Measurements from ENCODE around the gene ANKIB1.

The ANKIB1 gene

DNA sequence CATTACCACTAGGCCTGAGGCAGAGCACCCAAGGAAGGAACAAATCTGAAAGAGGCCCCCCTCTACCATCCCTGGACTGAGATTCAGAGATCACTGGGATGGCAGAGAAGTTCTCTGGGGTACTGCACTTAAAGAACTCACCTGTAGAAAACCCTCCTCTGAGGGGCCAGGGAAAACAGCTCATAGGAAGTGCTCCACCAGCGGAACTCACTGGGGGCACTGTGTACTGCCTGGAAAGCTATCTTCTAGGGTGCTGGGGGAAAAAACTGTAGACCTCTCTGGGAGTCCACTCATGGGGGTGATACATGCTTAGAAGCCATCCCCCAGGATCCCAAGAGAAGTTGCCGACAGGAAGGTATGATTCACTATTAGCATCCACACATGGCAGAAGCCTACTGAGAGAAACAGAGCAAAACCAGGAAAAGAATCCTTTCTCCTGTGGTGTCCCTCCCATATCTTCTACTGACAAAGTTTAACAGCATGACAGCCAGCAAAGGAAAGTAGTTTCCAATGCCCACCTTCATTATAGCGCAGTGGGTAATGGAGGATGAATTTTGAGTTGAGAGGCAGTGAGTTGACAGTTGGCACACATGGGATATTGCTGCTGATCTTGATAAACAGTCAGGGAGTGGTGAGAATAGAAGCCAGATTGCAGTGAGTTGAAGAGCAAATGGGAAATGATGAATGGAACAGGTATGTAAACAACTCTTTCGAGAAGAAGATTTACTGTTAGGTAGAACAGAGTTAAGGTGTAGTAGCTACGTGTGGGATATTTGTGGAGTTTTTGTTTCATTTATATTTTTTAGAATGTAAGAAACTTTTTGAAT is 20.9 kb downstream of the ANKIB1 start:
- no peak for DNase-seq (ENCODE audit: low read depth)

DNA sequence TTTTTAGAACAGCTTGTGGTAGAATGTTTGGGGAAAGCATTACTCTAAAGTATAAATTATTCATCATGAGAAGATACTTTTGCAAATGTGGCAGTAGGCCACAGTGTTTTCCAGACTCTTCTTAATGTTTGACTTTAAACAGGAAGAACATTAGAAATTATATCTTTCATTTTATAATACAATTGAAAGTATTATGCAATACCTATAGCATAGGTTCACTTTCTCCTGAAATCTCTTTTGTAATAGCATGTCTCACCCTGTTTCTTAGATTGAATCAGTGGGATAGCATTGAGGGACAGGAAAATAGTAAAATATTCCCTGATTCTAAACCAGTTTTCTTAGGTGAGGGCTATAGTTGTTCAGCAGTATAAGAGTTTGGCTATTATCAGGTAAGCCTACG is 23.1 kb downstream of the ANKIB1 start:
- no peak for DNase-seq (ENCODE audit: low read depth)

DNA sequence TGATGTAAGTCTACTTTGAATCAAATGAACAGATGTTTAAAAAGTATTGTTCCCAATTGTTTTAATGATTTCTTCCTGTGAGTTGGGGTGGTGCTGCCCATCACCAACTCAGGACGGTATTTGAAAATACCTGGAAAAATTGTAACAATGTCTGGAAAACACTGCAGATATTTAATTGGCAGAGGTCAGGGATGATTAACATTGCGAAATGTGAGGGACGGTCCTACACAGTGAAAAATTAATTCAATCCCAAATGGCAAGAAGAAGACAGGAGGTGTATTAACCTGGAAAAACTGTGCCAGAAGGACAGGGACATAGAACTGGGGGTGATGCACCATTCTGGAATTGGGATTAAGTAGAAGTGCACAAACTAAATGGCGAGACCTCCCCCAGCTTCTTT is 29.6 kb downstream of the ANKIB1 start:
- DNase-seq (ENCODE audit: low read depth): no peak

DNA sequence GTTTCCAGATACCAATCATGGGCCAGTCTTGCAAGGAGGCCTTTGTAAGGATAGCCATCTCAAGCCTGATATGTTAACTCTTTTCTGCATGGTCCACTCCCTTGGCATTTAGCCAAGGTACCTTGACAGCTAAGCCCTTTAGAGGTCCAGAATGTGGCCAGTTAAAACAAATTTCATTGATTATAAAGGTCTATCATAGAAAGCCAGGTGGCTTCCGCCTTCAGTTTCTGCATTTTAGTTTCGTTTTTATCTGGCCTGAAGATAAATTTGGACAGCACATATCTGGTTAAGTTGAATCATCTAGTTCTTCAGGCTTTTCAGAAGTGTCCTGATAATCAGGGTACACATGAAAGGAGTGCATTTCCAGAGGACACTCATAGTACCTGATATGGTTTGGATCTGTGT is 30.7 kb downstream of the ANKIB1 start:
- DNase-seq (ENCODE audit: low read depth): no peak

DNA sequence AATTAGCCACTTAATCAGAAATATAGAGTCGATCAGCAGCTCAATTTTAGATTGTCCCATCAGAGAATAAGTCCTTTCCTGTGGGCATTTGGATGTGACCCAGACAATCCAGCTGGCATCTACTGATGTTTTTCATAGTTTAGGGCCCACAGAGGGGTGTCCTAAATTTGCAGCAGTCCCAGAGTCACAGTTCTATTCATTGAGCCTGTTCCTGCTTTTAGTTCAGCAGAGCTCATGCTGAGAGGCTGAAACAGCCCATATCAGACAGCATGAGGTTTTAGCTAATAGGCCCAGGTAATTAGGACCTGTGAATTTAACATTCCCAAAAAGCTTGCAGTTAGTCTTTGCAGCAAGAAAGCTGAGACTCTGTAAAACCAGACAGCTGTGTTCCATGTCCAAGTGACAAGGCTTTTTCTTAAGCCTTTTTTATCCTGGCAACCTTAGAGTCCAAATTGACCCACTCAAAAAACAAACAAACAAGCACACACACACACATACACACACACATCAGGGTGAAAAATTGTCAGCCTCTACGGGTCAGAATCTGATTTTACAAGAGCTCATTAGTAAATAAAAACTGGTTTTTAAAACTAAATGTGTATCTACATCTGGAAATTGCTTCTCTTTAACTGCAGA is 33.7 kb downstream of the ANKIB1 start:
- DNase-seq (ENCODE audit: low read depth): no peak

DNA sequence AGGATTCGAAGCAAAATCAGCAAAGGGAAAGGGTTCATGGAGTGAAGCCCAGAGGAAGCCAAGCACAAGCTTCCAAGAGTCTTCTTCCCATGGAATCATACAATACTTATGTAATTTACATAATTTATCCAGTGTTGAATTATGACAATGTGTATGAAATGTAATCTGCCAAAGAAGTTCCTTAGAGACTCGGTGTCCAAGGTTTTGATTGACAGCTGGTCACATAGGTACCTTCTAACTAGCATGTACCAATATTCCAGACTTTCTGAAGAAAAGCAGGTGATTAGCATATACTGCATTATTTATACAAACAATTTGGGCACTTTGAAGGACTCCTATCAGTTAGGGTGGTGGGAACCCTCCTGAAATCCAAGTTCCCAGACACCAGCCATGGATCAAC is 35.3 kb downstream of the ANKIB1 start:
- no peak for DNase-seq (ENCODE audit: low read depth)

DNA sequence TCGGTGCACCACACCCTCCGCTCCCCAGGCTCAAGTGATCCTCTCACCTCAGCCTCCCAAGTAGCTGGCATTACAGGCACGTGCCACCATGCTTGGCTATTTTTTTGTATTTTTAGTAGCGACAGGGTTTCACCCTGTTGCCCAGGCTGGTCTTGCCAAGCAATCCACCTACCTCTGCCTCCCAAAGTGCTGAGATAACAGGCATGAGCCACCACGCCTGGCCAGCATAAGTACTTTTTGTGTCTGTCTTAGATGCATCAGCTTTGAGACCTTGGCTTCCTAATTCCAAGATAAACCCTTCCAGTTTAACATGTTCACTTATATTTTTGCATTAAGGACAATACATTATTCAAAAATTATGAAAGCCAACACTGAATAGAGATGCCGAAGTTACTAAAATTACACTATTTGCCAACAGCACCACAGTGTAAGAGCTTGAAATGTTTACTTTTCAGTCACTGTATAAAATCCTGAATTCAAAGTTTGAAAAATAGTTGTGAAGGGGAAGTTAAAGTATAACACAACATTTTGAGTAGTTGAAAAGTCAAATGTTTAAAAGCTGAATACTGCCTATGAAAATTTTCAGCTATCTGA is 36.5 kb downstream of the ANKIB1 start:
- no peak for DNase-seq (ENCODE audit: low read depth)

DNA sequence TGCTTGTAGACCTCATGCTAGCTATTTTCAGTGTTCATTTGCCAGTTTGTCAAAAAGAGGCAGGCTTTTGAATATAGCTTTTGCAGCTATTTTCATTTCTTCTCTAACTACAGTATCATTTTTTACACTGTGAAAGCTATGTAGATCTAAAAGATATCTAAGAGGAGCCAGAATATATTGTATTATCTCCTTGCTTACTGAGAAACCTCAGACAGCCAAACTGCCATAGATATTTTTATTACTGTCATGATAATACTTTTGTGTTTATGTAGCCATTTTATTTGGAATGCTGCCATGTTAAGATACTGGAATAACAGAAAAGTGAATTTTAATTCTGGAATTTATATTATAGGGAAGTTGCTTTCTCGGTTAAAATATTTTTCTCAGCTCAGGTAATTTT is 37.2 kb downstream of the ANKIB1 start:
- no peak for DNase-seq (ENCODE audit: low read depth)

DNA sequence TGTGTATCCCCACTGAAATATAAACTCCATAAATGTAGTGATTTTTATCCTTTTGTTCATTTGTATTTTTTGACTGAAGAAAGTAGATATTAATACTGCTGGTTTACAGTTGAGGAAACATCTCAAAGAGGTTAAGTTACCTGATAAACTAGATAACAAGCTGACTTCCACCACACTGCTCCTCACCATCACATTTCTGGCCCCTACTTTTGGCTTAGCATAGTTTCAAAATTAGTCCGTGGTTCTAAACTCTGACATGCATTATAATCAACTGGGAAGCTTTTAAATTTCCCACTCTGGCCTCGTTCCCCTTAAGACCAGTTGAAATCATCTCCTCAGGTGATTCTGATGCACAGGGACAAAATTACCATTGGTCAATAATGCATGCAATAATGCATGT is 43.5 kb downstream of the ANKIB1 start:
- no peak for DNase-seq (ENCODE audit: low read depth)

DNA sequence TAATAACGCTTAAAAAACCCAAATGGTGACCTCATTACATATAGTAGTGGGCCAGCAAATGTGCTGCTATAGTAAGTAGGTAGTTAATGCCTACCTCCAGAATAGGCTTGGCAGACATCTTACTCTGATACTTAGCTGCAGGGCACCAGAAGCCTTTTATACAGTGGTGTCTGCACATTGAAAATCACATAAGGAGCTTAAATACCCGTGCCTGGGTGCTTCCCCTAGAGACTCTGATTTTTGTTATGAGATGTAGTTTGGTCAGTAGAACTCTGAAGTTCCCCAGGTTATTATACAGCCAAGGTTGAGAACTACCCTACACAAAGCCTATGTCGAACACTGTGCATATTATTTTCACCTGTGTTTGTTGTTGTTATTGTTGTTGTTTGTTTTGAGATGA is 47.2 kb downstream of the ANKIB1 start:
- no peak for DNase-seq (ENCODE audit: low read depth)

DNA sequence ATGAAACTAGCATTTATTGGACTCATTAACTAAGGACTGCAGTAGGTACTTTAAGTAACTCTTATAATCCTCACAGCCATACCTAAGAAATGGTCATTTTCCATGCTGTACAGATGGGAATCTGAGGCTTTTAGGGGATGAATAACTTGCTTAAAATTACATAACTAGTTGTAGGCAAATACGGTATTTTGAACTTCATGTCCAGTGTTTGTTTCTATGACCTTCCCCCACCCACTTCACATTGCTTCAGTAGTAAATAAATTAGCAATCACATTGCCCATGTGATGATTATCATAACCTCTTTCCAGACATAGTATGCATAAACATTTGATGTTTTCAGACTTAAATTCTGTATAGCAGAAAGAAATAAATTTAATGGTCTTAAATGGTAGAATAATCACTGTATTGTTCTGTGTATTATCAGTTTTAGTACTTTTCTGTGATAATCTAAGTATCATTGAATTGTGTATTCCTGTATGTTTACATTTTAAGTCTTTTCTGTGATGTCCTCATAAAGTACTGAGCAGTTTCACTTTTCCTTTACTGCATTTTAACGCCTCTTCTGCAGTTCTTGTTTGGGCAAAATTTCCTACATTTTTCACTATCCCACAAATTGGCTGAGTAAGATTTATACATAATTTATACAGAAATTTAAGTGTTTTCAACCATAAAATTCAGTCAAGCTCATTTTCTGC is 48.3 kb downstream of the ANKIB1 start:
- no peak for DNase-seq (ENCODE audit: low read depth)

DNA sequence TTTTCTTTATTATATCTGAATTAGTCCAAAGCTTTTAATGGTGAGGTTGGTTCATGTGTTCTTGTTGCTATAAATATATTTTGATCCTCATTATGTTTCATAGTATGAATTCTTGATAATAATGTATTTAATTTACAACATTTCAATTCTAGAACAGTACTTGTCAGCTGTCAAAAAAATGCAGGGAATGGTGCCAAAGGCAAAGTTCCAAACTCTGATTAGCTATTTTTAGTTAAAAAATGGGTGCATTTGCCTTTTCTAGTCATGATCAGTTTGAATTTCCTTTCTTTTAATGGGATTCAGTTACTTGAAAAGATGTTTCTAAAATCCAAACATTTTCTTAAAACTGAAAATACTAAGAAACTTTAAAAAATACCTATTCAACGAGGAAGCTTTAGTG is 49.6 kb downstream of the ANKIB1 start:
- DNase-seq (ENCODE audit: low read depth): no peak

DNA sequence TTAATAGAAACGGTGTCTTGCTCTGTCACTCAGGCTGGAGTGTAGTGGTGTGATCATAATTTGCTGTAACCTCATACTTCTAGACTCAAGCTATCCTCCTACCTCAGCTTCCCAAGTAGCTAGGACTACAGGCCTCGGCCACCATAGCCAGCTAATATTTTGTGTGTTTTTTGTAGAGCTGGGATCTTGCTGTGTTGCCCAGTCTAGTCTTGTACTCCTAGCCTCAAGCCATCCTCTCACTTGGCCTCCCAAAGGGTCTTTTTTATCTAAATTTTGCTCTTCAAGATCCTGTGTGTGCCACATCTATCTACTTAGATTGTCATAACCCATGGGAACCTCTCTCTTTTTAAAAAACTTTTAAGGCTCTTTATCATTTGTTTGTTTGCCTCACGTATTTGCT is 50.5 kb downstream of the ANKIB1 start:
- DNase-seq (ENCODE audit: low read depth): no peak

DNA sequence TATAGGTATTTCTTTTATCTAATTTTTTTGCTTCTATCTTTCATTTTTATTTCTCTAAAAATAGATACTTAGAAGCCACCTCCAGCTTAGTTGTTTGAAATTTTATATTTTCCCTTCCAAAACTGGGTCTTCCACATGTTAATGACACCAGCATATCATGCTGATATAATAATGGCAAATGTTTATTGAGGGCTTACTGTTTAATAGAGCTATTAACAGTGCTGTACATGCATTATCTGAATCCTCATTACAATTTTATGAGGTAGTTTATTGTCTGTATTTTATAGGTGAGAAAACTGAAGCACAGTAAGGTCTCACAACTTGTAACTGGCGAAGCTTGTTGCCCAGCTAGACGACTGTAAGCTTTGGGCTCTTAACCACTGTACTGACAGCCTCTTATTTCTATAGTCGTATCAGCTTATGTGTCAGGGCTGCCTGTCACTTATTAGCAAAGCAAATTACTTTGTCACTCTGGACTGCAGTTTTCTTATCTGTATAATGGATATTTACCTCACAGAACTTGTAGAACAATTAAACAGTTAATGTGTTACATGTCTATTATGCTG is 51.2 kb downstream of the ANKIB1 start:
- no peak for DNase-seq (ENCODE audit: low read depth)

DNA sequence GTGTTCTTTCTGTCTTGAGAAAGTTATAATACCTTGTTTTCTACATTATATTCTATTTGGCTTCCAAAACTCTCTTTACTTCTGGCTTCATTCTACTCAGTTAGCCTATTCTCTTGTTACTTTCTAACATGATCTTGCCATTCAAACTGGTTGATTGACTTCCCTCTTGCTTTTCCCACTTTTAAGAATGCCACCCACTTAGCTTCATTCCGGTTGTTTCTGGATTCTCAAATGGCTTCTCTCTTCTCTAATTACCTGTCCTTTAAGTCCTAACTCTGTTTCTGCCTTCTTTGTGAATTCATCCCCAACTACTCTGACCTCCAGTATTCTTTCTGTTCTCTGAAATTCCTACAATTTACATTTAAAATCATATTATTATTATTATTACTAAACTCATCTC is 52.0 kb downstream of the ANKIB1 start:
- no peak for DNase-seq (ENCODE audit: low read depth)

DNA sequence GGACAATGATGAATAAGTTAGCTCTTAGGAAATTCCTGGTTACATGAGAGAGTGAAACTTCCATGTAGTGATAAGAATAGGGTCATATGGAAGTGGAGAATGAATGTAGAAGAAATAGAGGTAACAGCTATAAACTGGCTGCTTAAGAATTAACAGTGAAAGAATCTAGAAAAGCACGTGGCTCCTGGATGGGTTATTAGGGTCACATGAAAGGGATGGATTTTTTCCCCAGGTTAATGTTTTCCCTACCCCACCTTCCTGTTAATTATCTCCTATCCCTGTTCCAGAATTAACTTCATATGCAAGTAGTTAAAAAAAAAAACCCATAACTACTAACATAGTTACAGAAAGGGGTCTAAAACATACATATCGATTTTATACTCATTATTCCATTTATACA is 58.0 kb downstream of the ANKIB1 start:
- no peak for DNase-seq (ENCODE audit: low read depth)

DNA sequence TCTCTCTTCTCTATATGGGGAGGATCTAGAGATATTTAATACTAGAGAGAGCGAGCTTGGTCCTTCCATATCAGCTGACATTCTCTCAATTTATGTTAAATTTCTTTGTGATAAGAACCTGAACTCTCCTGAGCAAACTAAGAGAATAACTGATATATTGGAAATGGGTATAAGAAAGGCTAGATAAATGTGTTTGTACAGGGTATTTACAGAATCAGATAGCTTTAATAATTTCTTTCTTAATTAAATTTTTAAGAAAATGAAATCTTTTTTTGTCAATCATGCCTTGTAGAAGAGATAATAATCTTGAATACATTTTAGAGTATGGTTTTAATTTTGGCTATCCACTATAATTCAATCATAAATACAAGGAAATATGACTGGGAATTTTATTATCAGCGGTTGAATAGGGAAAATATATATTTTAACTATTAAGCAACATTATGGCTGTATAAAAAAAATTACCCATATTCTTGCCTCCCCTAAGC is 58.7 kb downstream of the ANKIB1 start:
- DNase-seq (ENCODE audit: low read depth): no peak

DNA sequence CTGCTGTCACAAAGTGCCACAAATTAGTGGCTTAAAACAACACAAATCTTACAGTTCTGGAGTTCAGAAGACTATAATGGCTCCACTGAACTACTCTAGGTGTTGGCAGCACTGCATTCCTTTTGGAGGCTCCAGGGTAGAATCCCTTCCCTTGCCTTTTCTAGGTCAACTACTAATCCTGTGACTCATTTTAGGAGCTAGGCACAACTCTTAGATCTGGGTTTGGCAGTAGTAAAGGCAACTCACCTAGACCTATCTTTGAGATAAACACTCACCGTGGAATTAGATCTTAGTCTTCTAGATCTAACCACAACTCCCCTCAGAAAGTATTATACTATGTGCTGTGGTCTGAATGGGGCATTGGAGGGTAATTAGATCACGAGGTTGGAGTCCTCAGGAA is 60.4 kb downstream of the ANKIB1 start:
- no peak for DNase-seq (ENCODE audit: low read depth)

DNA sequence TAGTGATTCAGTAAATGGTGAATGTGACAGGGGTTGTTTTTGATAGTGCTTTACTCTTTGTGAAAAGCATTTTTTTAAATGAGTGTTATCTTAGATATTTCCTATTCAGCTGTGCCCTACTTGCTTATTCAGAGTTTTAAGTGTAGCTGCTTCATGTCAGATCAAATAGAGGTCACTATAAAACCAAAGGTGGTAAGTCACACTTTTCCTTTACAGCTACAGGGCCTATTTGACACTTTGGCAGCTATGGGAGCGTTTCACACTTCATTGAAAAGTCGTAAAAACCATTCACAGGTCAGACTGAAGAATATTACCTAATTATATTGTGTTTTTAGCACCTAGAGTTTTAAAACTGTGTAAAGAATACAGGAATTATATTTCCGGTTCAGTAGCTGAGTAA is 67.3 kb downstream of the ANKIB1 start:
- no peak for DNase-seq (ENCODE audit: low read depth)

DNA sequence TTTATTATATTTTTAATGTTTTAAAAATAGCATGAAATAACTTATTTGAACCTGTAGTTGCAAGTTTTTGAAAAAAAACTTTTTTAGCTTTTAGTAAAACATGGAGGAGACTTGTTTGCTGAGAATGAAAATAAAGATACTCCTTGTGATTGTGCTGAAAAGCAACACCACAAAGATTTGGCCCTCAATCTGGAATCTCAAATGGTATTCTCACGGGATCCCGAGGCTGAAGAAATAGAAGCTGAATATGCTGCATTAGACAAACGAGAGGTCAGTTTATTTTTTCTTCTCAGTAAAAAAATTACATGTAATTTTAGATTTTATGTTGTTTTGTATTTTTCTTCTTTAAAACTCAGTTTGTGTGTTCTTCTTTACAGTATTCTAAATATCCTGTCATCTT is 73.5 kb downstream of the ANKIB1 start:
- no peak for DNase-seq (ENCODE audit: low read depth)

DNA sequence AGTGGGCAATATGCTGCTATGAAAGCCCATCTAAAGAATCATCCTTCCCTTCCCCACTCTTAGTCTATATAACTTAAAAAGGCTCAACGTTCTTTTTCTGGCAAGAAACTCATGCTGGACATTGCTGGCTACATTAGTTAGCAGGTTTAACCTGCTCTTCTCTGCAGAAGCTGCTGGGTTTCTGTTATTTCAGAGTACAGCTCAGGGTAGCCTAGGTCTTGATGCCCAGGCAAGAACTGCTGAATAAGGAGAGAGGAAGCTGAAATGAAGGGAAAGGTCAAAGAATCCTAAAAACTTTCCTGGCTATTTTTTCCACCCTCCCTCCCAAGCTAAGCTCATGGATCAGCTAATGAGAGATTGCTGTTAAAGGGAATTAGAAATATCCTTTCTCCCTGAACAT is 79.4 kb downstream of the ANKIB1 start:
- no peak for DNase-seq (ENCODE audit: low read depth)

DNA sequence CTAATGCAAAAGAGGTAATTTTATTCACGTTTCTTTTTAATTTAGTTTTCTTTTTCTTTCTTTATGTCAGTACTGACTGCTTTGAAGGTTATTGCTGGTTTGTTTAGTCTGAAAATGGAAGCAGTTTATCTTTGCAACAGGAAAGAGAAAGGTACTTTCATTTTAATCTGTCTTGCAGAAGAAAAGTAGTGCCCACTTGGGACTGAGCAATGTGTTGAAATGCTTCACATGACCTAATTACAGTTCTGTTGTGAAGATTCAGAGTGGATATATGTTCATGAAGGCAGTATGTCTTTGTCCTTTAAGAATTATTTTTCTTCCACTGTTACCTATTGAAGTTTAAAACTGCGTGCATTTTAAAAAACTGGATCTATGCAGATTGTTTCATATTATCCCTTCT is 80.1 kb downstream of the ANKIB1 start:
- DNase-seq (ENCODE audit: low read depth): no peak
